ENCODE results near the gene SP3.

- TF ChIP-seq POLR2AphosphoS5 (IDR thresholded peaks at IDR 0.05) (no peak), CTCF (IDR thresholded peaks at IDR 0.05) (no peak)
These were observed 35.7 kb downstream of the SP3 start for GRCh38 chr2:173929441-173929840.
